ENCODE measurements around the gene CUEDC1. TPM values are rescaled to one million over a fixed set of nuclear protein-coding genes. Genes with fewer than 3 reads are reported as not detected.

The CUEDC1 gene
- total and polyA plus RNA-seq, 2 of the 13 experiments (the other 11 are each of a cell fraction or from before 2014, with no cell fraction given), result 7.4 to 12.9 TPM

DNA sequence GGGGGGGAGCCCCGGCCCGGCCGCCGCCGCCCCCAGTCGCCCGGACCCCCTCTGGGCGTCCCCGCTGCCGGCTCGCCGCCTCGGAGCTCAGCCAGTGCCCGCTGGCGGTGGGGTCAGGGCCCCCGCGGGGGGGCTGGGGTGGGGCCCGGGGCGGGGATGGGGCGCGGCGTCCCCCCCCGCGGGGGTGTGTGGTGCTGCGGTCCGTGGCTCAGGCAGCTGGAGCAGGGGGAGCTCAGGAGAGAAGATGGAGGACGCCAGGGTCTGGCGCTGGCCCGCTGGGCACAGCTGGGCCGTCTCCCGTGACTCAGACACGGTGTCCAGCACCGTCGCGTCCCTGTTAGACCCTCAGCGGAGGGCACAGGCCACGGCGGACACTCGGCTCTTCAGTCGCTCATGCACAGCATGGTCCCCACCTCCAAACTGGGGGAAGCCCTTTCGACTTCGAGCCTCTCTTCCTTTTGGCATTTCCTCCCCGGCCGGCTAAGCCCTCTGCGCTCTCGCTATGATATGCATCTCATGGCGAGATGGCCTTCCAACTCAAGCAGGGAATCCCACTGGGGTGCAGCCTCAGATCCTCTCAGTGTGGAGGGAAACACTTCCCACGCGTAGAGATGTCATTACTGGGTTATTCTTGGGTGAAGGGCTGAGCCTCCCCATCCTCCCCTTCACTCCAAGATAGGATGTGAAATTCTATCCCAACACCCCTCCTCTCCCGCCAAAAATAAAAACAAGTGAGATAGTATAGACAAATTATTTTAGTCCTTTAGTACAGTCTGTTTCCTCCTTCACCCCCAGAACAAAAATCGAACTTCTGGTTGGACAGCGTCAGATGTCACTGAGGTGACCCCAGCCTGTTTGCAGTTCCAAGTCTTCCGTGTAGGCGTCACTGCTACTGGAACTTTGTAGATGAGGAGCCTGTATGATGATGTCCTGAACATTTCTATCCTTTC is 33.4 kb upstream of the CUEDC1 start (continued):
- TF ChIP-seq, protein P1, sequence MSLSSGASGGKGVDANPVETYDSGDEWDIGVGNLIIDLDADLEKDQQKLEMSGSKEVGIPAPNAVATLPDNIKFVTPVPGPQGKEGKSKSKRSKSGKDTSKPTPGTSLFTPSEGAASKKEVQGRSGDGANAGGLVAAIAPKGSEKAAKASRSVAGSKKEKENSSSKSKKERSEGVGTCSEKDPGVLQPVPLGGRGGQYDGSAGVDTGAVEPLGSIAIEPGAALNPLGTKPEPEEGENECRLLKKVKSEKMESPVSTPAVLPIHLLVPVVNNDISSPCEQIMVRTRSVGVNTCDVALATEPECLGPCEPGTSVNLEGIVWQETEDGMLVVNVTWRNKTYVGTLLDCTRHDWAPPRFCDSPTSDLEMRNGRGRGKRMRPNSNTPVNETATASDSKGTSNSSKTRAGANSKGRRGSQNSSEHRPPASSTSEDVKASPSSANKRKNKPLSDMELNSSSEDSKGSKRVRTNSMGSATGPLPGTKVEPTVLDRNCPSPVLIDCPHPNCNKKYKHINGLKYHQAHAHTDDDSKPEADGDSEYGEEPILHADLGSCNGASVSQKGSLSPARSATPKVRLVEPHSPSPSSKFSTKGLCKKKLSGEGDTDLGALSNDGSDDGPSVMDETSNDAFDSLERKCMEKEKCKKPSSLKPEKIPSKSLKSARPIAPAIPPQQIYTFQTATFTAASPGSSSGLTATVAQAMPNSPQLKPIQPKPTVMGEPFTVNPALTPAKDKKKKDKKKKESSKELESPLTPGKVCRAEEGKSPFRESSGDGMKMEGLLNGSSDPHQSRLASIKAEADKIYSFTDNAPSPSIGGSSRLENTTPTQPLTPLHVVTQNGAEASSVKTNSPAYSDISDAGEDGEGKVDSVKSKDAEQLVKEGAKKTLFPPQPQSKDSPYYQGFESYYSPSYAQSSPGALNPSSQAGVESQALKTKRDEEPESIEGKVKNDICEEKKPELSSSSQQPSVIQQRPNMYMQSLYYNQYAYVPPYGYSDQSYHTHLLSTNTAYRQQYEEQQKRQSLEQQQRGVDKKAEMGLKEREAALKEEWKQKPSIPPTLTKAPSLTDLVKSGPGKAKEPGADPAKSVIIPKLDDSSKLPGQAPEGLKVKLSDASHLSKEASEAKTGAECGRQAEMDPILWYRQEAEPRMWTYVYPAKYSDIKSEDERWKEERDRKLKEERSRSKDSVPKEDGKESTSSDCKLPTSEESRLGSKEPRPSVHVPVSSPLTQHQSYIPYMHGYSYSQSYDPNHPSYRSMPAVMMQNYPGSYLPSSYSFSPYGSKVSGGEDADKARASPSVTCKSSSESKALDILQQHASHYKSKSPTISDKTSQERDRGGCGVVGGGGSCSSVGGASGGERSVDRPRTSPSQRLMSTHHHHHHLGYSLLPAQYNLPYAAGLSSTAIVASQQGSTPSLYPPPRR (CRISPR knock-in tag; IDR thresholded peaks at IDR 0.05; ENCODE audit: borderline replicate concordance), result peak; percentile 84
- TF ChIP-seq FOXJ3 (CRISPR knock-in tag; IDR thresholded peaks at IDR 0.05; ENCODE audit: borderline replicate concordance) (no peak), ZNF101 (CRISPR knock-in tag; IDR thresholded peaks at IDR 0.05; ENCODE audit: borderline replicate concordance, low read depth) (no peak), ZEB1 (IDR thresholded peaks at IDR 0.05; ENCODE audit: insufficient replicate concordance, low read depth) (no peak), CBFB (CRISPR knock-in tag; IDR thresholded peaks at IDR 0.05) (0 out of 2 replicates have a peak, but pooled peaks have one; percentile 24), NCOA2 (CRISPR knock-in tag; IDR thresholded peaks at IDR 0.05) (no peak), ZNF510 (CRISPR knock-in tag; IDR thresholded peaks at IDR 0.05; ENCODE audit: low read depth) (no peak; the same call in 1 of the 2 replicates), BRD4 (CRISPR knock-in tag; IDR thresholded peaks at IDR 0.05) (no peak), DPF2 (CRISPR knock-in tag; IDR thresholded peaks at IDR 0.05; ENCODE audit: borderline replicate concordance, low read depth) (no peak), RFX3 (CRISPR knock-in tag; IDR thresholded peaks at IDR 0.05) (no peak; the same call in 1 of the 2 replicates), HNRNPK (IDR thresholded peaks at IDR 0.05; ENCODE audit: low read depth, low read length, poor library complexity, severe bottlenecking) (no peak), CC2D1A (CRISPR knock-in tag; IDR thresholded peaks at IDR 0.05) (no peak), ZBTB7A (CRISPR knock-in tag; IDR thresholded peaks at IDR 0.05) (no peak), ZFP36L2 (CRISPR knock-in tag; IDR thresholded peaks at IDR 0.05) (no peak), ZNF678 (CRISPR knock-in tag; IDR thresholded peaks at IDR 0.05) (0 out of 2 replicates have a peak, but pooled peaks have one; percentile 50), HMG20A (CRISPR knock-in tag; IDR thresholded peaks at IDR 0.05; ENCODE audit: borderline replicate concordance) (no peak), ZNF292 (CRISPR knock-in tag; IDR thresholded peaks at IDR 0.05; ENCODE audit: borderline replicate concordance, low read depth) (0 out of 2 replicates have a peak, but pooled peaks have one; percentile 24), SCMH1 (CRISPR knock-in tag; IDR thresholded peaks at IDR 0.05; ENCODE audit: borderline replicate concordance) (no peak), U2AF2 (IDR thresholded peaks at IDR 0.05; ENCODE audit: low read depth, low read length) (0 out of 2 replicates have a peak, but pooled peaks have one; percentile 58), SOX6 (IDR thresholded peaks at IDR 0.05) (no peak), SOX6 (CRISPR knock-in tag; IDR thresholded peaks at IDR 0.05) (peak; percentile 47)
- TF ChIP-seq, protein P2, sequence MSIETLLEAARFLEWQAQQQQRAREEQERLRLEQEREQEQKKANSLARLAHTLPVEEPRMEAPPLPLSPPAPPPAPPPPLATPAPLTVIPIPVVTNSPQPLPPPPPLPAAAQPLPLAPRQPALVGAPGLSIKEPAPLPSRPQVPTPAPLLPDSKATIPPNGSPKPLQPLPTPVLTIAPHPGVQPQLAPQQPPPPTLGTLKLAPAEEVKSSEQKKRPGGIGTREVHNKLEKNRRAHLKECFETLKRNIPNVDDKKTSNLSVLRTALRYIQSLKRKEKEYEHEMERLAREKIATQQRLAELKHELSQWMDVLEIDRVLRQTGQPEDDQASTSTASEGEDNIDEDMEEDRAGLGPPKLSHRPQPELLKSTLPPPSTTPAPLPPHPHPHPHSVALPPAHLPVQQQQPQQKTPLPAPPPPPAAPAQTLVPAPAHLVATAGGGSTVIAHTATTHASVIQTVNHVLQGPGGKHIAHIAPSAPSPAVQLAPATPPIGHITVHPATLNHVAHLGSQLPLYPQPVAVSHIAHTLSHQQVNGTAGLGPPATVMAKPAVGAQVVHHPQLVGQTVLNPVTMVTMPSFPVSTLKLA (IDR thresholded peaks at IDR 0.05), result no peak
- TF ChIP-seq, protein P3, sequence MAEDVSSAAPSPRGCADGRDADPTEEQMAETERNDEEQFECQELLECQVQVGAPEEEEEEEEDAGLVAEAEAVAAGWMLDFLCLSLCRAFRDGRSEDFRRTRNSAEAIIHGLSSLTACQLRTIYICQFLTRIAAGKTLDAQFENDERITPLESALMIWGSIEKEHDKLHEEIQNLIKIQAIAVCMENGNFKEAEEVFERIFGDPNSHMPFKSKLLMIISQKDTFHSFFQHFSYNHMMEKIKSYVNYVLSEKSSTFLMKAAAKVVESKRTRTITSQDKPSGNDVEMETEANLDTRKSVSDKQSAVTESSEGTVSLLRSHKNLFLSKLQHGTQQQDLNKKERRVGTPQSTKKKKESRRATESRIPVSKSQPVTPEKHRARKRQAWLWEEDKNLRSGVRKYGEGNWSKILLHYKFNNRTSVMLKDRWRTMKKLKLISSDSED (CRISPR knock-in tag; IDR thresholded peaks at IDR 0.05), result no peak

Data from HepG2 (cell line).